Measurements from ENCODE around the gene PRDM13.
"Not testable (repeated sequence)": the region's sequence is repeated elsewhere in the genome, so short reads cannot be mapped to it uniquely, and the experiment has no call there.

Gene PRDM13

DNA sequence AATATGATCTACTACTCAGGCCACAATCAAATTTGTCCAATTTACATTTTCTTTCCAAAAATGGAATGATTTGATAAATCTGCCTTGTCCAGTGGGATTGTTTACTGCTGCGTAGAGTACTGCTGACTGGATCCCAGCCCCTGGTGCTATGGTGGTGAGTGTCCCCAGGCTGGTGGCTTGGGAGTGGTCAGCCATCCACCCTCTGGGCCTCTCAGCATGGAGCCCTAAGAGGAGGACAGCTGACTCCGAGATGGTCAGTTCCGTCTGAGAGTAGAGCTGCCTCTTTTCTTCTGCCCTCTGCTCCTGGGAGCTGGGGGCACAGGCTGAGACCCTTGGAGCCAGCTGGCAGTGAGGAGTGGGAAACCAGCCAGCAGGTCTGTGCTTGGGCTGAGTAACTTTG is 22.7 kb downstream of the PRDM13 start:
- no peak for DNase-seq (ENCODE audit: low read depth)

GRCh38 chr6:99637629-99638028 is 31.0 kb downstream of the PRDM13 start:
- DNase-seq (ENCODE audit: low read depth): no peak

- DNase-seq (ENCODE audit: low read depth): not testable (repeated sequence)
Measured at GRCh38 chr6:99638358-99638757, 31.7 kb downstream of the PRDM13 start.

DNA sequence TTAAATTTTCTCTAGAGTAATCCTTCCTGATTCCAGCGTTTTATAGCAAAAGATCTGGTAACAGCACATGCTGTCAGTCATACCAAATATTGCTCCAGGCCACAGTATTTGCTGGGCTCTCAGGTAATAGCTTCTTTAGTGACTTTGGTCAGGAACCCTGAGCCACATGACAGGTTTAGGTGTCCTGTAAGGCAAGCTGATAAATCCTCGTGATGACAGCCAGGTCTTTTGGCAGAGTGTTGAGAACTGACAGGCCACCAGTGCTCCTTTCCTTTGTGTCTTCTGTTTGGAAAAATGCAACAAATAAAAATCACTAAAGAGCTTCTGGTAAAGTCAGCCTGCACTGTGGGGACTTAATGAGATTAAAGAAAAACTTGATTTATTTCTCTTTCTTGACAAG is 34.6 kb downstream of the PRDM13 start:
- DNase-seq (ENCODE audit: low read depth): no peak

DNA sequence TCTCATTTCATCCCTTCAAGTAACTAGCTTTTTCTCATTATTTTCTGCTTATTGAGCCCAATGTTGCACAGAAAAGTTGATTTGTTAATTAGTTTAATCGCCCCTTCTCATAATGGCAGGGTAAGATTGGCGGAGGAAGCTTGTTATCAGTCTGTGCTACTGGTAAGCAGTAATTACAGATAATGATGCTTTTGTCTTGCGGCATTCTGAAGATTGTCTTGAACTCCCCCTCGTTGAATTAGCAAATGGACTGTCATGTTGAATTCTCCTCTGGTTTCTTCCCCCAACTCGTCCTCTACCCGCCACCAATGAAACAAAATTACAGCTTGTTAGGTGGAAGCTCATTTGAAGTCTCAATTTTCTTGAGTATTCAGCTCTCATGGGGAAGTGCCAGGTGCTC is 39.4 kb downstream of the PRDM13 start:
- DNase-seq (ENCODE audit: low read depth): no peak

GRCh38 chr6:99650091-99650571 is 43.5 kb downstream of the PRDM13 start:
- not testable (repeated sequence) for DNase-seq (ENCODE audit: low read depth)

- DNase-seq (ENCODE audit: low read depth): no peak
Measured at GRCh38 chr6:99660206-99660605, 53.6 kb downstream of the PRDM13 start.

DNA sequence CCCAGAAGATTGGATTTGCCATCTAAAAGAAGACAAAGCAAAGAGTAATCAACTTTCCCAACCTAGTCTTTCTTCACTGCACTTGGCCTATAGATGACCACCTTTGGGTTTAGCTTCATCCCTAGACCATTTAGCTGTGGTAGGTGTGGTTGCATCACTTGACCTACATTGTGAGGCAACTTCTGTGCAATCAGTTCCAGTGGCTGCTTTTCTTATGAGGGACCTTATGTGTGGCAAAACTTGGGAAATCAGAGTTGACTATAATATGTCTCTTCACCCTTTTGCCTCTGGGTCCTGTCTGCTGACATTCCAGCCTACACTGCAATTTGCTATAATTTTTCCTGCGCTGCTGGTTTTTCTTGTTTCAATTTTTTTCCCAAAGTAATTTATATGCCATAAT is 55.2 kb downstream of the PRDM13 start:
- no peak for DNase-seq (ENCODE audit: low read depth)

DNA sequence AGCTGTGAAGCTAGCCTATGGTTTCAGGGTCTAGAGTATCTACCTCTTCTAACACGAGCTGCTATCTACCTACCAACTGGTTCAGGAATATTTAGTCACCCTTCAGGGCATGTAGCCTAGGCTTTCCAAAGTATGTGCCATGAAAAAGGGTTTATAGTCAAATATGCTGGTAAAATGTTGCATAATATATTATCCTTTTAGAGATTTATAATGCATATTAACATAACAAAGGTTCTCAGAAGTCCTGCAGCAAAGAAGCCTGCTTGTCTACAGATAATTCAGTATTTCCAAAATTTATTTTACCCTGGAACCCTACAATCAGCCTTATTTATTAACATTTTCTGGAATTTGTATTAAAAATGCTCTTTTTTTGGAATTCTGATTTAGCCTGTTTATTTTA is 56.0 kb downstream of the PRDM13 start:
- no peak for DNase-seq (ENCODE audit: low read depth)
